Upper lobe of left lung (tissue), 6 donors: ENCODE data around the gene ZBTB47. TPM values are rescaled to one million over a fixed set of nuclear protein-coding genes. Genes with fewer than 3 reads are reported as not detected.
A peak's percentile ranks its signal among the peaks of the same experiment; 100 is the strongest.

ENCODE experiments used
- ATAC-seq, 2 donors: fragments of 200-7000 bp; cut with Tn5 transposase; one replicate each; pipeline ENCODE4 v1.9.1; 2022; ENCODE audit warnings: mild to moderate bottlenecking in 2 of 2, moderate library complexity in 2 of 2; ENCODE audit not compliant: low FRiP score in 2 of 2
- DNase-seq, 2 donors: peaks; one replicate each; pipeline ENCODE4 v3.0.0-alpha.2; 2019 to 2020
- H3K27ac ChIP-seq, 4 donors: fragments of 200-600 bp; sonication (generic); one replicate each; pipeline ENCODE4 v1.5.1; 2016 to 2019
- H3K27me3 ChIP-seq, 4 donors: fragments of 200-600 bp; sonication (generic); one replicate each; pipeline ENCODE4 v1.5.1; 2017 to 2019
- H3K36me3 ChIP-seq, 4 donors: fragments of 200-600 bp; sonication (generic); one replicate each; pipeline ENCODE4 v1.5.1; 2016 to 2019
- H3K4me1 ChIP-seq, 4 donors: fragments of 200-600 bp; sonication (generic); one replicate each; pipeline ENCODE4 v1.5.1; 2018 to 2019
- H3K4me3 ChIP-seq, 4 donors: fragments of 200-600 bp; sonication (generic); one replicate each; pipeline ENCODE4 v1.5.1; 2017 to 2019; ENCODE audit warnings: mild to moderate bottlenecking in 2 of 4, moderate library complexity in 1 of 4
- H3K9me3 ChIP-seq, 4 donors: fragments of 200-600 bp; sonication (generic); one replicate each; pipeline ENCODE4 v1.5.1; 2018 to 2019
- CTCF ChIP-seq, 6 experiments: fragments of 450-650 bp in 4 of 6; fragments of 200-600 bp in 2 of 6; sonication (generic) in 2 of 6; IDR thresholded peaks; one replicate each; pipeline ENCODE4 v1.5.1; 2016 to 2019; ENCODE audit warnings: antibody characterized with exemption in 6 of 6
- EP300 ChIP-seq, 4 donors: sonication (generic); formaldehyde crosslinking; IDR thresholded peaks; one replicate each; pipeline ENCODE4 v1.5.1; 2017; ENCODE audit warnings: antibody characterized with exemption in 4 of 4, control low read depth in 2 of 4
- POLR2A ChIP-seq, 4 donors: fragments of 450-650 bp; IDR thresholded peaks; one replicate each; pipeline ENCODE4 v1.5.1; 2016 to 2017; ENCODE audit warnings: antibody characterized with exemption in 4 of 4, mild to moderate bottlenecking in 2 of 4
- POLR2AphosphoS5 ChIP-seq, 2 donors: sonication (generic); formaldehyde crosslinking; IDR thresholded peaks; one replicate each; pipeline ENCODE4 v1.5.1; 2017; ENCODE audit warnings: antibody characterized with exemption in 2 of 2
- WGBS, 2 donors: methylation state at CpG; one replicate each; pipeline ENCODE4 v1.1.5; 2017 to 2018; 5-methylcytosine and 5-hydroxymethylcytosine counted together
- total RNA-seq, 6 donors: library from RNA; depleted of rRNA in 4 of 6; stranded (reverse); fragments of >200 nt in 4 of 6; gene quantifications; one replicate each; pipeline versions ENCODE4 v1.1.0 to v1.2.1, GENCODE V29; 2016 to 2021
- donor health status: DM: no; HTN: no; CAD: no; lungs with moderate emphysema.
- donor health status: DM: no; HTN: yes; CAD: no; lungs with severe emphysema.

The ZBTB47 gene
- total RNA-seq, 6 donors from 2014 or later: 25.1 to 35.8 (median 29.9) TPM

GRCh38 chr3:42667096-42667522 lies 13.6 kb downstream of the ZBTB47 start:
- Histone ChIP-seq H3K27ac (no peak overlapping the region), H3K4me1 (peaks cover 0 to 6% (median 3%) of the 10 kb centered on the region in 4 donors), H3K9me3 (no peaks in the 10 kb centered on the region), H3K27me3 (no peaks in the 10 kb centered on the region), H3K36me3 (no peaks in the 10 kb centered on the region), H3K4me3 (no peak overlapping the region)
- WGBS, 2 donors: 70 to 71% methylated on average over 4 to 7 of the region's 7 CpGs
- TF ChIP-seq POLR2AphosphoS5 (IDR thresholded peaks at IDR 0.05) (no peak), EP300 (IDR thresholded peaks at IDR 0.05) (no peak), POLR2A (IDR thresholded peaks at IDR 0.05) (no peak), CTCF (IDR thresholded peaks at IDR 0.05) (no peak)
- DNase-seq (peak in 1 of 2 donors; percentile 15), ATAC-seq (no peak)

- no peak for ATAC-seq
- no peaks in the 10 kb centered on the region for H3K9me3 ChIP-seq
- TF ChIP-seq POLR2A (IDR thresholded peaks at IDR 0.05) (peak in 1 of 4 donors; percentile 11), EP300 (IDR thresholded peaks at IDR 0.05) (no peak), POLR2AphosphoS5 (IDR thresholded peaks at IDR 0.05) (no peak), CTCF (IDR thresholded peaks at IDR 0.05) (no peak)
- peak in 1 of 2 donors; percentile 9 for DNase-seq
- no peak overlapping the region for H3K4me3 ChIP-seq
- WGBS, 2 donors: 40 to 53% methylated on average over 8 of the region's 8 CpGs
- H3K27ac ChIP-seq: no peak overlapping the region
- peaks cover 0 to 6% (median 3%) of the 10 kb centered on the region in 4 donors for H3K4me1 ChIP-seq
- H3K36me3 ChIP-seq: no peaks in the 10 kb centered on the region
- H3K27me3 ChIP-seq: no peaks in the 10 kb centered on the region
These were observed 14.3 kb downstream of the ZBTB47 start for GRCh38 chr3:42667523-42668412.

- no peak for ATAC-seq
- no peaks in the 10 kb centered on the region for H3K36me3 ChIP-seq
- H3K4me3 ChIP-seq: no peak overlapping the region
- peaks cover 0 to 6% (median 3%) of the 10 kb centered on the region in 4 donors for H3K4me1 ChIP-seq
- TF ChIP-seq CTCF (IDR thresholded peaks at IDR 0.05) (no peak), EP300 (IDR thresholded peaks at IDR 0.05) (no peak), POLR2AphosphoS5 (IDR thresholded peaks at IDR 0.05) (no peak), POLR2A (IDR thresholded peaks at IDR 0.05) (no peak)
- no peaks in the 10 kb centered on the region for H3K9me3 ChIP-seq
- no peak for DNase-seq
- H3K27me3 ChIP-seq: no peaks in the 10 kb centered on the region
- no peak overlapping the region for H3K27ac ChIP-seq
- WGBS, 2 donors: 91 to 96% methylated on average over 2 of the region's 2 CpGs
These were observed 14.9 kb downstream of the ZBTB47 start for GRCh38 chr3:42668413-42668760.

- TF ChIP-seq CTCF (IDR thresholded peaks at IDR 0.05) (no peak), POLR2AphosphoS5 (IDR thresholded peaks at IDR 0.05) (peak in 1 of 2 donors; percentile 23)
- no peaks in the 10 kb centered on the region for H3K9me3 ChIP-seq
- DNase-seq (no peak), ATAC-seq (no peak)
- H3K4me1 ChIP-seq: peaks cover 0 to 6% (median 3%) of the 10 kb centered on the region in 4 donors
- H3K4me3 ChIP-seq: no peak overlapping the region
- H3K36me3 ChIP-seq: no peaks in the 10 kb centered on the region
- H3K27me3 ChIP-seq: no peaks in the 10 kb centered on the region
- 68 to 79% methylated on average over 4 of the region's 4 CpGs for WGBS, 2 donors
- H3K27ac ChIP-seq: no peak overlapping the region
These were observed 15.3 kb downstream of the ZBTB47 start for GRCh38 chr3:42668793-42669217.
